HG03571 (cell line): ENCODE results near the gene UBE2D2.

Experiments
- ATAC-seq: cut with Tn5 transposase; IDR thresholded peaks from one replicate; pipeline ENCODE4 v1.9.1; 2021; ENCODE audit not compliant: unreplicated experiment

Gene UBE2D2

DNA sequence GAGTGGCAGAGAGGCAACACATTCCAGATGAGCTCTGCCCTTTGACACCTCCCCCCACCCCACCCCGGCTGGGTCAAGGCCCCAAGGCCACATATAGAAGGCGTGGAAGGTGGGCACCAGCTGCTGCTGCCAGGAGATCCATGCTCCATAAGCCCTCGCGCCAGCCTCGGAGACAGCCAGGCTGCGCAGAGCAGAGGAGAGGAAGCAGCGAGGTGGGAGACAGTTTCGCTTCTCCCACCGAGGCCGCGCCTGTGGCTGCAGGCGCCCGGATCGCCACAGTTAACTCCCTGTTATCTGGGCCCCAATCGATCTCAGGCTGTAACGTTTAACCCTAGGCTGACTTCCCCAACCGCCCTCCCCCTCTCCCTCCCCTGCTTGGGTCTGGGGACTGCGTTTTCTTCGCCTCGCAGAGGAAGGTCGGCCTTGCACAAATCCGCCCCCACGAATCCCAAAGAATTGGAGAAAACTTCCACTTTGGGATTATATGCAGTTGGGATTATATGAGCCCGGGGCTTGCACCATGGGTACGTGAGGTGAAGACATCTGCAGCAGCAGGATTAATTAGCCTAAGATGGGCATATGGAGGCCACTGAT lies 85.9 kb downstream of the UBE2D2 start:
- no peak for ATAC-seq

- ATAC-seq = no peak
Observed at GRCh38 chr5:139647506-139648204, 86.5 kb downstream of the UBE2D2 start.

DNA sequence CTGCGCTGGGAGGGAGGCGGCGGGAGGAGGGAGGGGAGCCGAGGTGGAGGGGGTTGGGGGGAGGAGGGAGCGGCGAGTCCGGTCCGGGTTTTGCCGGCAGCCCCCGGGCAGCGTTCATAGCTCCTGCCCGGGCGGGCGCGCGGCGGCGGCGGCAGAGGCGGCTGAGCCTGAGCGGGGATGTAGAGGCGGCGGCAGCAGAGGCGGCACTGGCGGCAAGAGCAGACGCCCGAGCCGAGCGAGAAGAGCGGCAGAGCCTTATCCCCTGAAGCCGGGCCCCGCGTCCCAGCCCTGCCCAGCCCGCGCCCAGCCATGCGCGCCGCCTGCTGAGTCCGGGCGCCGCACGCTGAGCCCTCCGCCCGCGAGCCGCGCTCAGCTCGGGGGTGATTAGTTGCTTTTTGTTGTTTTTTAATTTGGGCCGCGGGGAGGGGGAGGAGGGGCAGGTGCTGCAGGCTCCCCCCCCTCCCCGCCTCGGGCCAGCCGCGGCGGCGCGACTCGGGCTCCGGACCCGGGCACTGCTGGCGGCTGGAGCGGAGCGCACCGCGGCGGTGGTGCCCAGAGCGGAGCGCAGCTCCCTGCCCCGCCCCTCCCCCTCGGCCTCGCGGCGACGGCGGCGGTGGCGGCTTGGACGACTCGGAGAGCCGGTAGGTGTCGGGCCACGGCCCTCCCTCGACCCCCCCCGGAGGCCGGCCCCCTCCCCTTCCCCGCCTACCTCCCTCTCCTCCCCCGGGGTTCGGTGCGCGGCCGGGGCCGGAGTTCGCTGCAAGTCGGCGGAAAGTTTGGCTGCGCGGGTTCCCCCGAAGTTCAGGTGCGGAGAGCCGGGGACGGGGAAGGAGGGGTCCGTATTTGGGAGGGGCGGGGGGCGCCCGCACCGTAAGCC lies 87.3 kb downstream of the UBE2D2 start, which contains the start of gene CXXC5:
Gene CXXC5 (plus strand): TSS at position 145 of the 877 bp plus-strand sequence. CDS start 32,175 bp downstream, outside the sequence.
- ATAC-seq = no peak

GRCh38 chr5:139649082-139649991 lies 88.2 kb downstream of the UBE2D2 start:
- ATAC-seq = no peak

DNA sequence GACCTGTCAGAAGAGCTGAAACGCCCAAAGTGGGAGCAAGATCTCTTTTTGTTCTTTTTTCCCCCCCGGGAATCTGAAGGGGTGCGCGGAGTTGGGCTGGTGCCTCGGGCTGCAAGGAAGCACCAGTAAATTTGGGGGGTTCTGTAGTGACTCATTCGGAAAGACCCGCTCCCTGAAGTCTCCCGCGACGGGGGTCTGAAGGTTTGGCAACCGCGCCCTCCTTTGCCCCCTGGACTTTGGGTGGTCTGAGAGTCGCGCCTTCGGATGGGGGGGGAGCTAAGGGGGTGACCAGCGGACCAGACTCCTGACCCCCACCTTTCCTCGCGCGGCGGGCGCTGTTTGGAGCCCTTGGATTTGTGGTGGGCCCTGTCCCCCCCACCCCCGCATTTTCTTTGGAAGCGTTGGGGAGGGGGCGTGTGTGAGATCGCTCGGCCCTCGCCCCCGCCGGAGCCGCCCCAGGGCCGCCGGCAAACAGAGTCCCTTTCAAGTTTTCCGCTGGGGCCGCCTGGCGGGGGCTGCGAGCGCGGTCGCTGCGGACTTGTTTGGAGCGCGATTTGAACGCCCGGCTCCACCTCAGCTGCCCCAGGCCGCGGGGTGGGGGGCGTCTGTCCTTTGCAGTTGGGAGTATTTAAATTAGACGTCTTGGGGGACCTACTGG lies 89.0 kb downstream of the UBE2D2 start:
- ATAC-seq = no peak

DNA sequence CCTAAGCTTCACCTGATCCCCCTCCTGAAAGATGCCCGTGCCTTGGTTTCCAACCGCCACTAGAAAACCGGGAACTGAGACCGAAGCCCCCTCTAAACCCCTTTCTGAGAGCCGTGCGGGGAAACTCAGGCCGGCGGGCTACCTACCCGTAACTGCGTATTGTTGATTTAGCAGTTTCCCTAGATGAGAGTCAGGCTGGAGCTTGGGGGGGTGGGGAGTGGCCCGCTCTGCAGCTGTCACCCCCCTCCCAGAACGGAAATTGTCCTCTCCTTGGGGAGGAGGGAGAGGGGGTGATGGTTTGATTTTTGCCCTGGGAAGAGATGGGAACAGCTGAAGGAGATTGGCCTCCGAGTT lies 89.5 kb downstream of the UBE2D2 start:
- ATAC-seq = no peak

- no peak for ATAC-seq
Observed at GRCh38 chr5:139651043-139651834, 90.1 kb downstream of the UBE2D2 start.

DNA sequence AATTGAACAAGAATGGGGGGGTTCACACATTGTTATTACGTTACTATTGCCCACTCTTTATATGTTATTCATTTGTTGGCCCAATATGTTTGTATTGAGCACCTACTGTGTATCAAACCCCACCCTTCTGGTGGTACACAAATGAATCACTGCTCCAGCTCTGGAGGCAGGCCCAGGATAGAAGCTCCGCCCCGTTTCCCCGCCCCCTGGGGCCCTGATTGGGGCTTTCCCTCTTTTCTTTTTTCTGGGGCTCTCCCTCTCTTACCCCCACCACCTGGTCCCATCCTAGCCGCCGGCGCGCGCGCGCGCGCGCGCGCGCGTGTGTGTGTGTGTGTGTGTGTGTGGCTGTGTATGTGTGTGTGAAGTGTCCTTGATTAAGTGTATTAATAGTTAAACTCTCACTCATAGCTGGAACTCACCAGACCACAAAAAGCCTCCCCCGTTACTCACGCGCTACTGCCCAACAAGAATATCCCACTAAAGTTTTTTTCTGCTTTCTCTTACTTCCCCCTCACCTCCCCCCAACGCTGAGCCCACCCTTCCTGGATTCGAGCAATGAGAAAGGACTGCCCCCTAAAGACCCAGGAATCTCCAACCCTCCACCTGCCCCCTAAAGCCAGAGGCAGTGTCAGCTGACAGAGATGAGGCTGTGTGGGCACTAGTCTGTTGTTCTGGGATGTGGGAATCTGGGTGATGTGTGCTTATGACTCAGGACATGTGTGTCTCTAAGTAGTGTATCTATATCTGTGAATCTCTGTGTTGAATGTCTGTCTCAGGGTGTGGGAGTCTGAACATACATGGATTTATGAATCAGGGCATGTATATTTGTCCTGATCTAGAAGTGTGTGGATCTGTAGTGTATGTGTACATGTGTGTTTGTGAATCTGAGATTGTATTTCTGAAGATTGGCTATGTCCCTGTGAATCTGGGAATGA lies 91.0 kb downstream of the UBE2D2 start:
- ATAC-seq = peak; percentile 40

DNA sequence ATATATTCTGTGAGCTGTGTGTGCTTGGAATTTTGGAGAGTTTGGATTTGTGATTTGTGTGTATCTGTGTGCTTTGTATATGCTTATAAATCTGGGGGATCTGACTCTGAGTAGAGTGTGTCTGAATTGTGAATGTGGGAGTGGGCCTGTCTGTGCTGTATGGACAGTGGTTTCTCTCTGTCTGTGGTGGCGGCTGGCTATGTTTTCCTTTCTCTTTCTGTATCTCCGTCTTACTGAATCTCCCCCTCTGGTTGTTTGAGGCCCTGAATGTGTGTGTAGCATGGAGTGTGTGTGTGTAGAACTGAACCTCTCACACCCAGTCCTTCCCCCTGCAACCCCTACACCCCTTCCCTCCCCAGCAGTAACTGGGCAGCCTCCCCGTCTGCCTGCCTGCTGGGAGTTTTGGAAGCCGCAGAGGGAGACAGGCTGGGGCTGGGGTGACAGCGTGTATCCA lies 91.7 kb downstream of the UBE2D2 start:
- ATAC-seq = peak; percentile 21

DNA sequence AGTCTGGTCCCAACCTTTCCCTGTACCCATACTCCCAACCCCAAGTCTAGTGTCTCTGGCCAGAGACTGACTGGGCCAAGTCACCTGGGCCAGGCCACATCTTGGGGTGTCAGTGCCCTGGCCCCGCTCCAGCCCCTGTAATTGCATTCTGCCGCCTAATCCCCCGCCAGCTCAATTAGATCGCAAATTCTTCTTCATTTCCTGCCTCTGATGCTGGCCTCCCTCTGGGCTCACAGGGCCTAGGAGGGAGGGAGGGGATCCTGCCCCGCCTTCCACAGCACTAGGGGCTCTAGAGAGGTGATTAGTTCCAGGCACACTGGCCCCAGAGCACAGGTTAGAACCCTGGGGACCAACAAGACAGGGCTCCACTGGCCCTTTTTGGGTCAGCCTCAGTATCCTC lies 92.5 kb downstream of the UBE2D2 start:
- ATAC-seq = no peak

GRCh38 chr5:139654464-139654863 lies 93.3 kb downstream of the UBE2D2 start:
- ATAC-seq = no peak

DNA sequence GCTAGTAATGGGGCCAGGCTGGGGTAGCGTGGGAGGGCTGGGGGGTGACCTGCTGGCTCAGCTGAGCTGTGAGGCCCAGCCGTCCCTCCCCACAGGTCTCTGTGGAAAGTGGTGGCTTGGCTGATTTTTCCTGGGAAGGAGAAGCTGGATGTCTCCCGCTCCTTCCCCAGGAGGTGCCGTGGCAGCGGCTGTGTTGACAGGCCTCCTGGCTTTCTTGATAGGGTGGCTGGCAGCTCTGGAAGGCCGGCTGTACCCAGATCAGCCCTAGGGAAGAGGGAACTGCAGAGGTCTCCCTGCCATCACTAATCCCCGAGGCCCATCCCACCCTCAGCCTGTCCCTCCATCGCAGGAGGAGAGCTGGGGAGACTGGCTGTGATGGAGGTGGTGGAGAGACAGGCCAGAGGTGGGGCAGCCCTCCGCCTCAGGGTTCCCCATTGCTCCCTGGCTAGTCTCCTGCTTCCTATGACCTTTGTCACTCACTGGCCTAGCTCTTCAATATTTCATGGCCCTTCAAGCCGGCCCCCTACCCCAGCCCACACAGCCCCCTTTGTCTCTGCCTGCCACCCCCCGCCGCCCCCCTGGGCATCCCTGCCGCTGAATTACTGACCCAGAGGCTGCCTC lies 93.8 kb downstream of the UBE2D2 start:
- ATAC-seq = no peak

- ATAC-seq = no peak
Observed at GRCh38 chr5:139655727-139656271, 94.7 kb downstream of the UBE2D2 start.

GRCh38 chr5:139657363-139658321 lies 96.5 kb downstream of the UBE2D2 start:
- ATAC-seq = no peak

DNA sequence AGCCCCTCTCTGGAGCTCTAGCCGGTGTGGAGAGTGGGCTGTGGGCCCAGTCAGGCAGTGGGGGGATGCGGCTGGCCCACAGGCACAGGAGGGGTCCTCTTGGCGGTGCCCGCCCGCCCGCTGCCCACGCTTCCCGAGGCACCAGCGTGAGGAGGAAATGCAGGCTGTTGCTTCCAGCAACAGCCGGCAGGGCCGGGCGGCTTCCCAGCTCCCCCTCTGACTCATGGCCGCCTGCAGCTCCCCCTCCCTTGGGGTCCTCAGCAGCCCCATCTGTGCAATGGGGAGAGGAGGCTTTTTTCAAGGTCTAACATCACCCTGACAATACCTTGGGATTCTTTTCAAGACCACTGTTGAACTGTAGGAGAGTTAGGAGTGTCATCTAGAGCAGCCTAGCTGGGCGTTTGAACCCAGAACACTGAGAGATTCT lies 97.4 kb downstream of the UBE2D2 start:
- no peak for ATAC-seq

GRCh38 chr5:139658928-139659667 lies 98.0 kb downstream of the UBE2D2 start:
- no peak for ATAC-seq
